Epithelial cell of proximal tubule (primary cell): ENCODE measurements around the gene ZBTB34. TPM values are rescaled to one million over a fixed set of nuclear protein-coding genes. Genes with fewer than 3 reads are reported as not detected.
"Not testable (repeated sequence)": the region's sequence is repeated elsewhere in the genome, so short reads cannot be mapped to it uniquely, and the experiment has no call there.

ENCODE experiments used
- DNase-seq: peaks from one replicate; pipeline ENCODE4 v3.0.0-alpha.2; 2011; ENCODE audit warnings: low read depth
- H3K4me3 ChIP-seq: 2 replicates; pipeline ENCODE4 v1.5.1; 2011; ENCODE audit warnings: low read depth, mild to moderate bottlenecking, low read length
- CTCF ChIP-seq: conservative IDR thresholded peaks from 2 replicates; pipeline ENCODE4 v1.5.1; 2012; ENCODE audit warnings: low read depth, mild to moderate bottlenecking, low read length
- total RNA-seq: library from RNA; depleted of rRNA; stranded (reverse); fragments of >200 nt; gene quantifications from 2 replicates; pipeline ENCODE4 v1.2.3, GENCODE V29; 2015

The ZBTB34 gene
- 3.6 and 6.5 TPM in 2 replicates for total RNA-seq

- peak within 1 kb of the TSS; percentile 84 for H3K4me3 ChIP-seq
- peak; percentile 85 for TF ChIP-seq CTCF
- no peak for DNase-seq
Observed at GRCh38 chr9:126860077-126860756, at the start of gene ZBTB34. Gene ZBTB34 (plus strand): TSS chr9:126860639. CDS start chr9:126879400, 18,761 bp downstream.

DNA sequence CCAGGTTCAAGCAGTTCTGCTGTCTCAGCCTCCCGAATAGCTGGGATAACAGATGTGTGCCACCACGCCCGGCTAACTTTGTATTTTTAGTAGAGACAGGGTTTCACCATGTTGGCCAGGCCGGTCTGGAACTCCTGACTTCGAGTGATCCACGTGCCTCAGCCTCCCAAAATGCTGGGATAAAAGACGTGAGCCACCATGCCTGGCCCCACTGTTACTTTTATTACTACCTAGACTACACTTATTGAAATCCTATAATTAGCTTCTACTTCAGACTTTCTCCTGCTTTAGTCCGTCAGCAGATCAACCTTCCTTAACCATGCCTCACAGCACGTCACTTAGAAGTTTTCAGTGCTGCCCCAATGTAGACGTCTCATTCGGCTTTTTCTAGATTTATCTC is 47.4 kb upstream of the ZBTB34 start:
- no peak for DNase-seq
- TF ChIP-seq CTCF, result no peak
- no peak overlapping the region for H3K4me3 ChIP-seq

GRCh38 chr9:126814091-126814490 is 46.3 kb upstream of the ZBTB34 start:
- no peak for DNase-seq
- no peak for TF ChIP-seq CTCF
- no peak overlapping the region for H3K4me3 ChIP-seq

DNA sequence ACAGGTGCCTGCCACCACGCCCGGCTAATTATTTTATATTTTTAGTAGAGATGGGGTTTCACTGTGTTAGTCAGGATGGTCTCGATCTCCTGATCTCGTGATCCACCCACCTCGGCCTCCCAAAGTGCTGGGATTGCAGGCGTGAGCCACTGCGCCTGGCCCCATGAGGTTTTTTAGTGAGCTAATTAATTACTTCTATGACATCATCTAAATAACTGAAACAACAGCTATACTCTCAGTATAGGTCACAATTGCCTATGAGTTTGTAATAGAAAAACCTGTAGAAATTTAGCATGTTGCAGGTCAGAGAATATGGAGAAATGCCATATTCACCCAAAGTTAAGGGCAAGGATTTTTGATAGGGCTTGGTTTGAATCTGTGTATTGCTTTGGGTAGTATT is 42.8 kb upstream of the ZBTB34 start:
- not testable (repeated sequence) for DNase-seq, H3K4me3 ChIP-seq

DNA sequence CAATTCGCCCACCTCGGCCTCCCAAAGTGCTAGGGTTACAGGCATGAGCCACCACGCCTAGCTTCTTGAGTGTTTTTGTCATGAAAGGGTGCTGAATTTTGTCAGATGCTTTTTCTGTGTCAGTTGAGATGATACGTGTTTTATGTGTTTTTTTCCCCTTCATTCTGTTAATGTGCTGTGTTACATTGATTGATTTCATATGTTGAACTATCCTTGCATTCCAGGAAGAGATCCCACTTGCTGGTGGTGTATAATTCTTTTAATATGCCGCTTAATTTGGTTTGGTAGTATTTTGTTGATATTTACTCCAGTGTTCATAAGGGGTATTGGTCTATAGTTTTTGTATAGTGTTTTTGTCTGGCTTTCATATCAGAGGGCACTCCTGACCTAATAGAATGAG is 42.0 kb upstream of the ZBTB34 start:
- no peak overlapping the region for H3K4me3 ChIP-seq
- no peak for TF ChIP-seq CTCF
- no peak for DNase-seq

- no peak for DNase-seq
Observed at GRCh38 chr9:126819482-126819881, 41.0 kb upstream of the ZBTB34 start.

GRCh38 chr9:126822278-126822677 is 38.2 kb upstream of the ZBTB34 start:
- TF ChIP-seq CTCF, result no peak
- DNase-seq, result no peak
- no peak overlapping the region for H3K4me3 ChIP-seq

More at GRCh38 chr9:126819482-126819881, 41.0 kb upstream of the ZBTB34 start:
- no peak overlapping the region for H3K4me3 ChIP-seq
- no peak for TF ChIP-seq CTCF
